ENCODE results near the gene REEP3. TPM values are rescaled to one million over a fixed set of nuclear protein-coding genes. Genes with fewer than 3 reads are reported as not detected.

The REEP3 gene
- total and polyA plus RNA-seq, 2 donors (not counting 1 experiment from before 2014, with no cell fraction given) = 67.5 to 86.6 TPM

DNA sequence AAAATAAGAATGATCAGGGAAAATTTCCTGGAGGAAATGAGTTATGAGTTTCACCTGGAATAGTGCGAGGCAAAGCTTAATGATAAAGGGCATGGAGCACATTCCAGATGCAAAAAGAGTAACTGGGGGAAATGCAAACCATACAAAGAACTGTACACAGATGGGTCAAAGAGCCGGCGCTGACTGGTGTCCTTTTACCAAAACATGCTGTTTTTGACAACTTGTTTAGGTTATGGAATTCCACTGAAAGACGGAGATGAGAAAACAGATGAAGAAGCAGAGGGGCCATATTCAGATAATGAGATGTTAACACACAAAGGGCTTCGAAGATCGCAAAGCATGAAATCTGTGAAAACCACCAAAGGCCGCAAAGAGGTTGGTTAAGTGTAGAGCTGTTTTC is 98.2 kb downstream of the REEP3 start:
- TF ChIP-seq, protein P1, sequence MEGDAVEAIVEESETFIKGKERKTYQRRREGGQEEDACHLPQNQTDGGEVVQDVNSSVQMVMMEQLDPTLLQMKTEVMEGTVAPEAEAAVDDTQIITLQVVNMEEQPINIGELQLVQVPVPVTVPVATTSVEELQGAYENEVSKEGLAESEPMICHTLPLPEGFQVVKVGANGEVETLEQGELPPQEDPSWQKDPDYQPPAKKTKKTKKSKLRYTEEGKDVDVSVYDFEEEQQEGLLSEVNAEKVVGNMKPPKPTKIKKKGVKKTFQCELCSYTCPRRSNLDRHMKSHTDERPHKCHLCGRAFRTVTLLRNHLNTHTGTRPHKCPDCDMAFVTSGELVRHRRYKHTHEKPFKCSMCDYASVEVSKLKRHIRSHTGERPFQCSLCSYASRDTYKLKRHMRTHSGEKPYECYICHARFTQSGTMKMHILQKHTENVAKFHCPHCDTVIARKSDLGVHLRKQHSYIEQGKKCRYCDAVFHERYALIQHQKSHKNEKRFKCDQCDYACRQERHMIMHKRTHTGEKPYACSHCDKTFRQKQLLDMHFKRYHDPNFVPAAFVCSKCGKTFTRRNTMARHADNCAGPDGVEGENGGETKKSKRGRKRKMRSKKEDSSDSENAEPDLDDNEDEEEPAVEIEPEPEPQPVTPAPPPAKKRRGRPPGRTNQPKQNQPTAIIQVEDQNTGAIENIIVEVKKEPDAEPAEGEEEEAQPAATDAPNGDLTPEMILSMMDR (conservative IDR thresholded peaks at IDR 0.05 in 1 of 2, IDR thresholded peaks at IDR 0.05 in 1 of 2; ENCODE audit: low read depth in 1 of 2, low read length in 2 of 2) = no peak
- TF ChIP-seq EZH2 (IDR thresholded peaks at IDR 0.05; ENCODE audit: low read length, missing control alignments) = no peak
- peak in 1 of 2 donors; percentile 38 for DNase-seq (ENCODE audit: low read depth in 2 of 2)
- H4K20me1 ChIP-seq (ENCODE audit: control insufficient read depth, extremely low read depth, insufficient read depth, low read length) = no peaks in the 10 kb centered on the region
- H2AFZ ChIP-seq (ENCODE audit: low read length) = no peak overlapping the region
- H3K79me2 ChIP-seq (ENCODE audit: control insufficient read depth, insufficient read depth, low read length) = no peaks in the 10 kb centered on the region
- H3K9me3 ChIP-seq (ENCODE audit: control insufficient read depth, insufficient read depth, low read depth, low read length) = no peaks in the 10 kb centered on the region
- no peak overlapping the region for H3K9ac ChIP-seq (ENCODE audit: insufficient read depth, low read length)
- no peak overlapping the region for H3K4me3 ChIP-seq (replicated peaks in 1 of 4; ENCODE audit: control extremely low read depth in 1 of 4, insufficient read depth in 1 of 4, low read depth in 3 of 4, low read length in 4 of 4)
- no peak overlapping the region for H3K4me2 ChIP-seq (ENCODE audit: extremely low read depth, insufficient read depth, low read length)
- no peak overlapping the region for H3K27ac ChIP-seq (ENCODE audit: insufficient read depth, low read length)
- H3K4me1 ChIP-seq (ENCODE audit: control insufficient read depth, extremely low read depth, insufficient read depth, low read length) = peaks cover 6% of the 10 kb centered on the region
- H3K36me3 ChIP-seq (ENCODE audit: control insufficient read depth, insufficient read depth, low read length) = no peaks in the 10 kb centered on the region
- no peaks in the 10 kb centered on the region for H3K27me3 ChIP-seq (ENCODE audit: control insufficient read depth, insufficient read depth, low read length)

DNA sequence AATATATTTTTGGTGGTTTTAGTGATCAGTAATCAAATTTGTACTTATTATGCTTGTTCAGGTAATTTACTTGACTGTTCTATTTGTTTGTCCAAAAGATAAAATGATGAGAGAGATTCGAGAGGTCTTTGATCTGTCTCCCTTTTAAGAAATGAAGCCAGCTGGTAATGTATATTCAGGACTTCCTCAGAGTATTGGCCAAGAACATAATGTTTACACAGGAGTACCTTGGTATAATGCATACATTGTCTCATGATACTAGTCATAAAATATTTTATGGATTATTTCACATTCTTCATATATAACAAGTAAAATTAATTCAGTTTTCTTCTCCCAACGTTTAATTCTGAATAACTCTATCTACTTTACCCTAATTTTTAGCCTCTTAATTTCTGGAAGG is 100.9 kb downstream of the REEP3 start:
- no peak overlapping the region for H3K27ac ChIP-seq (ENCODE audit: insufficient read depth, low read length)
- no peaks in the 10 kb centered on the region for H3K27me3 ChIP-seq (ENCODE audit: control insufficient read depth, insufficient read depth, low read length)
- peaks cover 3% of the 10 kb centered on the region for H3K4me1 ChIP-seq (ENCODE audit: control insufficient read depth, extremely low read depth, insufficient read depth, low read length)
- TF ChIP-seq EZH2 (IDR thresholded peaks at IDR 0.05; ENCODE audit: low read length, missing control alignments) = no peak
- TF ChIP-seq, protein P1 (conservative IDR thresholded peaks at IDR 0.05 in 1 of 2, IDR thresholded peaks at IDR 0.05 in 1 of 2; ENCODE audit: low read depth in 1 of 2, low read length in 2 of 2) = no peak
- H3K9me3 ChIP-seq (ENCODE audit: control insufficient read depth, insufficient read depth, low read depth, low read length) = no peaks in the 10 kb centered on the region
- no peak overlapping the region for H2AFZ ChIP-seq (ENCODE audit: low read length)
- no peak overlapping the region for H3K4me2 ChIP-seq (ENCODE audit: extremely low read depth, insufficient read depth, low read length)
- no peak overlapping the region for H3K4me3 ChIP-seq (replicated peaks in 1 of 4; ENCODE audit: control extremely low read depth in 1 of 4, insufficient read depth in 1 of 4, low read depth in 3 of 4, low read length in 4 of 4)
- H4K20me1 ChIP-seq (ENCODE audit: control insufficient read depth, extremely low read depth, insufficient read depth, low read length) = no peaks in the 10 kb centered on the region
- no peaks in the 10 kb centered on the region for H3K79me2 ChIP-seq (ENCODE audit: control insufficient read depth, insufficient read depth, low read length)
- DNase-seq (ENCODE audit: low read depth in 2 of 2) = no peak
- no peak overlapping the region for H3K9ac ChIP-seq (ENCODE audit: insufficient read depth, low read length)
- no peaks in the 10 kb centered on the region for H3K36me3 ChIP-seq (ENCODE audit: control insufficient read depth, insufficient read depth, low read length)

DNA sequence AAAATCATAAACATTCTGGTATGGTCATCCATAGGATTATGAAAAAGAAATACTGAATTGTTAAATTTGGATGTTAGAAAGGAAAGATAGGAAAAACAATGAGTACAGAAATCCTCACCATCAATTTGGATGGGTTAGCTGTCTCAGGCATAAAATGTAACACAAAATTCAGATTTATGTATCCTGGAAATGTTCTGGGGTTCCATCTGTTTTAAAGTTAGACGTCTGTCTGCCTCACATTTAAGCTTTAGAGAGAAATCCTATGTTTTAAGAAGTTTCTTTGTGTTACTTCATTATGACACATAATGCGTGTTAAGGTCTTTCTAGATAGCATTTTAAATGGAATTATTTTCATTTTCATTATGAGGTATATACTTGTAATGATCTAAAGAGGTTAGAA is 103.5 kb downstream of the REEP3 start:
- no peak overlapping the region for H3K4me3 ChIP-seq (replicated peaks in 1 of 4; ENCODE audit: control extremely low read depth in 1 of 4, insufficient read depth in 1 of 4, low read depth in 3 of 4, low read length in 4 of 4)
- H3K9me3 ChIP-seq (ENCODE audit: control insufficient read depth, insufficient read depth, low read depth, low read length) = no peaks in the 10 kb centered on the region
- H3K4me1 ChIP-seq (ENCODE audit: control insufficient read depth, extremely low read depth, insufficient read depth, low read length) = no peaks in the 10 kb centered on the region
- H3K27ac ChIP-seq (ENCODE audit: insufficient read depth, low read length) = no peak overlapping the region
- no peaks in the 10 kb centered on the region for H3K36me3 ChIP-seq (ENCODE audit: control insufficient read depth, insufficient read depth, low read length)
- H3K27me3 ChIP-seq (ENCODE audit: control insufficient read depth, insufficient read depth, low read length) = no peaks in the 10 kb centered on the region
- TF ChIP-seq, protein P1 (conservative IDR thresholded peaks at IDR 0.05 in 1 of 2, IDR thresholded peaks at IDR 0.05 in 1 of 2; ENCODE audit: low read depth in 1 of 2, low read length in 2 of 2) = no peak
- no peak overlapping the region for H3K9ac ChIP-seq (ENCODE audit: insufficient read depth, low read length)
- no peaks in the 10 kb centered on the region for H4K20me1 ChIP-seq (ENCODE audit: control insufficient read depth, extremely low read depth, insufficient read depth, low read length)
- H3K4me2 ChIP-seq (ENCODE audit: extremely low read depth, insufficient read depth, low read length) = no peak overlapping the region
- H2AFZ ChIP-seq (ENCODE audit: low read length) = no peak overlapping the region
- DNase-seq (ENCODE audit: low read depth in 2 of 2) = no peak
- no peaks in the 10 kb centered on the region for H3K79me2 ChIP-seq (ENCODE audit: control insufficient read depth, insufficient read depth, low read length)

Data from fibroblast of lung (primary cell).